ENCODE results near the gene TMEM181. TPM values are rescaled to one million over a fixed set of nuclear protein-coding genes. Genes with fewer than 3 reads are reported as not detected.
"Not testable (repeated sequence)": the region's sequence is repeated elsewhere in the genome, so short reads cannot be mapped to it uniquely, and the experiment has no call there.

The TMEM181 gene
- total RNA-seq, 2 experiments from 2014 or later = 10.1 to 10.5 TPM

GRCh38 chr6:158638324-158638854, 78.5 kb downstream of the TMEM181 start:
- no peaks in the 10 kb centered on the region for H3K27me3 Mint-ChIP-seq
- H3K4me3 Mint-ChIP-seq = no peak overlapping the region
- H3K4me1 Mint-ChIP-seq = peaks cover 70% of the 10 kb centered on the region
- peaks cover 68% of the 10 kb centered on the region for H3K36me3 Mint-ChIP-seq
- DNase-seq = no peak
- peak overlapping the region; percentile 39 for H3K27ac Mint-ChIP-seq
- no peaks in the 10 kb centered on the region for H3K9me3 Mint-ChIP-seq

- Mint-ChIP-seq H3K9me3 (no peaks in the 10 kb centered on the region), H3K27ac (peak overlapping the region; percentile 39), H3K27me3 (no peaks in the 10 kb centered on the region), H3K4me3 (no peak overlapping the region), H3K4me1 (peaks cover 70% of the 10 kb centered on the region), H3K36me3 (peaks cover 73% of the 10 kb centered on the region)
- no peak for DNase-seq
These were observed 79.2 kb downstream of the TMEM181 start for GRCh38 chr6:158639056-158639455.

DNA sequence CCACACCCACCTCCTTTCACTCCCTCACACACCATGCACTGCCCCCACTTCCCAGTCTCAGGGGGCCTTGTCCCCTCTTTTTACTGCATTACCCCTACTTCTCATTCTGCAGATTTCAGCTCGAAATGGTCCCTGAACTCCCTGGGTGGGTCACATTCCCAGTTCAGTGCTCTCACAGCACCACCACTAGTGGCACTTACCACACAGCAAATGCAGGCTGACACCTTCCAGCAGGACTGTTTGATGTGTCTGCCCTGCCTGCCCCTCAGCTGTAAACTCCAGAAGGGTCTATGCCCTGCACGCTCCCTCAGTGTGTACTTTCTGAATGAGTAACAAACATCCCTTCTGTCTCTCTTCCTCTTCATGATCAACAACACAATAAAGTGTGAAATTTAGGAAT, 80.6 kb downstream of the TMEM181 start:
- Mint-ChIP-seq H3K36me3 (peaks cover 67% of the 10 kb centered on the region), H3K9me3 (no peaks in the 10 kb centered on the region), H3K4me3 (peak overlapping the region; percentile 12), H3K4me1 (peaks cover 69% of the 10 kb centered on the region), H3K27ac (peak overlapping the region; percentile 32), H3K27me3 (no peaks in the 10 kb centered on the region)
- no peak for DNase-seq

GRCh38 chr6:158642097-158642601, 82.3 kb downstream of the TMEM181 start:
- DNase-seq = no peak
- Mint-ChIP-seq H3K4me3 (peak overlapping the region; percentile 96), H3K27ac (peak overlapping the region; percentile 96), H3K36me3 (peaks cover 58% of the 10 kb centered on the region), H3K4me1 (peaks cover 68% of the 10 kb centered on the region), H3K27me3 (no peaks in the 10 kb centered on the region), H3K9me3 (no peaks in the 10 kb centered on the region)

- peaks cover 2% of the 10 kb centered on the region for H3K9me3 Mint-ChIP-seq
- no peaks in the 10 kb centered on the region for H3K27me3 Mint-ChIP-seq
- H3K4me1 Mint-ChIP-seq = peaks cover 71% of the 10 kb centered on the region
- peak overlapping the region; percentile 96 for H3K4me3 Mint-ChIP-seq
- no peak for DNase-seq
- H3K27ac Mint-ChIP-seq = peak overlapping the region; percentile 96
- H3K36me3 Mint-ChIP-seq = peaks cover 56% of the 10 kb centered on the region
These were observed 83.9 kb downstream of the TMEM181 start for GRCh38 chr6:158643836-158644230.

DNA sequence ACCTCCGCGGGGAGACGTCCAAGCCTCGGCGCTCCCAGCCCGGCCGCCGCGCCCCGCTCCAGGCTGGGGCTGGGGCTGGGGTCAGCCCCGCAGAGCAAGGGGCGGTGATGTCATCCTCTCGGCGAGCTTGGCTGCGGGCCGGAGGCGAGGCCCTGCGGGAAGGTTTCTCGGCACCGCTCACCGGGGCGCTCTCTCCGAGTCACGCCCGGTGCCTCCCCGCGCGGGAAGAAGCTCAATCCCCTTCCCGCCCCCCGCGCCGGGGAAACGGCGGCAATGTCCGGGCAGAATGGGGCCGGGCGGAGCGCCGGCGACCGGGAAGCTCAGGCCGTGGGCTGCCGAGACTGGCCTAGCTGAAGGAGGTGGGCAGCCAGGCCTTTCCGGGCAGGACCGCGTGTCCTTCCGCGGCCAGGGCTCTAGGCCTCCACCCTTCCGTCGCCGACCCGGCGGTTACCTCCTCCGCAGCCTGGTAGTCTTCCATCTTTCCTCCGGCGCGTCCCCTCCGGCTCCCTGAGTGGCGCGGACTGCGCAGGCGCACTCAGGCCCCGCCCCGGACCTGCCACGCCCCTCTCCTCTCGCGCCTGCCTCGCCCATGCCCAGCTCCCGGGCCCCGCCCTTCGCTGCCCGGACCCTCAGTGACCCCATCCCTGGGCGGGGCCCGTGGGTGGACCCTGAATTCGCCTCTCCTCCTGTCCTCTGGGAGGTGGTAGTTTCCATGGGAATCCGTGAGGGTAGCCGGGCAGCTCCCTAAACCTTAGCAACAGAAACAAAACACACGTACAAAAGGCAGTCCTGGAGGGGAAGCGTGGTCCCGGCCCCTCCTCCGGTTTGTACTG, 84.6 kb downstream of the TMEM181 start, which contains the start of gene DYNLT1:
Gene DYNLT1 (minus strand): TSS at position 513 of the 833 bp plus-strand sequence. CDS start 35 bp downstream, at position 478.
- DNase-seq = peak; percentile 94
- Mint-ChIP-seq H3K4me1 (peaks cover 72% of the 10 kb centered on the region), H3K27me3 (no peaks in the 10 kb centered on the region), H3K4me3 (peak within 1 kb of the TSS; percentile 96), H3K27ac (peak within 1 kb of the TSS; percentile 96), H3K36me3 (peaks cover 53% of the 10 kb centered on the region), H3K9me3 (peaks cover 2% of the 10 kb centered on the region)

GRCh38 chr6:158645064-158646022, 85.5 kb downstream of the TMEM181 start:
- H3K9me3 Mint-ChIP-seq = peaks cover 2% of the 10 kb centered on the region
- peaks cover 50% of the 10 kb centered on the region for H3K36me3 Mint-ChIP-seq
- peak overlapping the region; percentile 83 for H3K27ac Mint-ChIP-seq
- peak overlapping the region; percentile 86 for H3K4me3 Mint-ChIP-seq
- DNase-seq = no peak
- H3K27me3 Mint-ChIP-seq = no peaks in the 10 kb centered on the region
- H3K4me1 Mint-ChIP-seq = peaks cover 69% of the 10 kb centered on the region

- H3K9me3 Mint-ChIP-seq = peaks cover 7% of the 10 kb centered on the region
- peaks cover 49% of the 10 kb centered on the region for H3K36me3 Mint-ChIP-seq
- H3K4me1 Mint-ChIP-seq = peaks cover 66% of the 10 kb centered on the region
- H3K27ac Mint-ChIP-seq = no peak overlapping the region
- H3K27me3 Mint-ChIP-seq = no peaks in the 10 kb centered on the region
- H3K4me3 Mint-ChIP-seq = peak overlapping the region; percentile 86
- DNase-seq = no peak
These were observed 86.4 kb downstream of the TMEM181 start for GRCh38 chr6:158646023-158646910.

- H3K9me3 Mint-ChIP-seq = peaks cover 7% of the 10 kb centered on the region
- no peak overlapping the region for H3K4me3 Mint-ChIP-seq
- DNase-seq = no peak
- H3K27me3 Mint-ChIP-seq = no peaks in the 10 kb centered on the region
- peaks cover 48% of the 10 kb centered on the region for H3K36me3 Mint-ChIP-seq
- peak overlapping the region; percentile 68 for H3K27ac Mint-ChIP-seq
- H3K4me1 Mint-ChIP-seq = peaks cover 58% of the 10 kb centered on the region
These were observed 87.6 kb downstream of the TMEM181 start for GRCh38 chr6:158647501-158647900.

DNA sequence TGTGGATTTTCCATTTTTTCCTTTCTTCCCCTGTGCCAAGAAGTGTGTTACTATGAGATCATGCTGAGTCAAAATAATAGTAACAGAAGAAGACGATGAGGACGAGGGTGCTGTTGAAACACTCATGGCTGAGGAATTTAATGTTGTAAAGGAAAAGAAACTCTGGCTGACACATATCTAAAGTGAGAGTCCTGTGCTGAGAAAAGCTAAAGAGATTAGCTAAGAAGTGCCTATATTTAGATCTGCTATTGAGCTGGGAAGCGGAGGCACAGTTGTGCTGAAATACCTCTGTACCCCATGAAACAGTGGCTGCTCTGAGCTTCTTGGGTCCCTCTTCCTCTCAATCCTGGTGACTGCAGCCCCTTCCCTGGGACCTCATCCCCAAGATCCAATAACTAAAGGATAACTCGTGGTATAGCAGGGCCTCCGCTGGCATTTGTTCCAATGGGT, 88.8 kb downstream of the TMEM181 start:
- peak; percentile 39 for DNase-seq
- H3K27me3 Mint-ChIP-seq = no peaks in the 10 kb centered on the region
- H3K4me3 Mint-ChIP-seq = peak overlapping the region; percentile 86
- peaks cover 7% of the 10 kb centered on the region for H3K9me3 Mint-ChIP-seq
- H3K27ac Mint-ChIP-seq = peak overlapping the region; percentile 94
- peaks cover 62% of the 10 kb centered on the region for H3K4me1 Mint-ChIP-seq
- H3K36me3 Mint-ChIP-seq = peaks cover 48% of the 10 kb centered on the region

- Mint-ChIP-seq H3K27ac (peak within 1 kb of the TSS; percentile 94), H3K27me3 (no peaks in the 10 kb centered on the region), H3K4me3 (peak within 1 kb of the TSS; percentile 86), H3K4me1 (peaks cover 70% of the 10 kb centered on the region), H3K36me3 (peaks cover 54% of the 10 kb centered on the region), H3K9me3 (peaks cover 8% of the 10 kb centered on the region)
- peak; percentile 88 for DNase-seq
These were observed 89.6 kb downstream of the TMEM181 start, which contains the start of gene SYTL3 for GRCh38 chr6:158649289-158650143. SYTL3 (plus strand) TSS chr6:158650054; CDS start chr6:158663269, 13,215 bp downstream.

DNA sequence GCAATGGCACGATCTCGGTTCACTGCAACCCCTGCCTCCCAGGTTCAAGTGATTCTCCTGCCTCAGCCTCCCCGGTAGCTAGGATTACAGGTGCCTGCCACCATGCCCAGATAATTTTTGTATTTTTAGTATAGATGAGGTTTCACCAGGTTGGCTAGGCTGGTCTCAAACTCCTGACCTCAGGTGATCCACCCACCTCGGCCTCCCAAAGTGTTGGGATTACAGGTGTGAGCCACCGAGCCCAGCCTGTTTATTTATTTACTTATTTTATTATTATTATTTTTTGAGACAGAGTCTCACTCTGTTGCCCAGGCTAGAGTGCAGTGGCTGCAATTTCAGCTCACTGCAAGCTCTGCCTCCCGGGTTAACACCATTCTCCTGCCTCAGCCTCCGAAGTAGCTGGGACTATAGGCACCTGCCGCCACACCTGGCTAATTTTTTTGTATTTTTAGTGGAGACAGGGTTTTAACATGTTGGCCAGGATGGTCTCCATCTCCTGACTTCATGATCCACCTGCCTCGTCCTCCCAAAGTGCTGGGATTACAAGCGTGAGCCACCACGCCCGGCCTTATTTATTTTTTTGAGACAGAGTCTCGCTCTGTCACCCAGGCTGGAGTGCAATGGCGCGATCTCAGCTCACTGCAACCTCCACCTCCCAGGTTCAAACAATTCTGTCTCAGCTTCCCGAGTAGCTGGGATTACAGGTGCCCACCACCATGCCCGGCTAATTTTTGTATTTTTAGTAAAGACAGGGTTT, 92.3 kb downstream of the TMEM181 start:
- peak overlapping the region; percentile 98 for H3K27ac Mint-ChIP-seq
- peaks cover 11% of the 10 kb centered on the region for H3K9me3 Mint-ChIP-seq
- peaks cover 70% of the 10 kb centered on the region for H3K36me3 Mint-ChIP-seq
- H3K4me1 Mint-ChIP-seq = peaks cover 72% of the 10 kb centered on the region
- peak overlapping the region; percentile 86 for H3K4me3 Mint-ChIP-seq
- DNase-seq, H3K27me3 Mint-ChIP-seq: not testable (repeated sequence)
